ENCODE measurements around the gene SPEM2. TPM values are rescaled to one million over a fixed set of nuclear protein-coding genes. Genes with fewer than 3 reads are reported as not detected.

The SPEM2 gene
- total RNA-seq, 1 donor from 2014 or later = not detected

DNA sequence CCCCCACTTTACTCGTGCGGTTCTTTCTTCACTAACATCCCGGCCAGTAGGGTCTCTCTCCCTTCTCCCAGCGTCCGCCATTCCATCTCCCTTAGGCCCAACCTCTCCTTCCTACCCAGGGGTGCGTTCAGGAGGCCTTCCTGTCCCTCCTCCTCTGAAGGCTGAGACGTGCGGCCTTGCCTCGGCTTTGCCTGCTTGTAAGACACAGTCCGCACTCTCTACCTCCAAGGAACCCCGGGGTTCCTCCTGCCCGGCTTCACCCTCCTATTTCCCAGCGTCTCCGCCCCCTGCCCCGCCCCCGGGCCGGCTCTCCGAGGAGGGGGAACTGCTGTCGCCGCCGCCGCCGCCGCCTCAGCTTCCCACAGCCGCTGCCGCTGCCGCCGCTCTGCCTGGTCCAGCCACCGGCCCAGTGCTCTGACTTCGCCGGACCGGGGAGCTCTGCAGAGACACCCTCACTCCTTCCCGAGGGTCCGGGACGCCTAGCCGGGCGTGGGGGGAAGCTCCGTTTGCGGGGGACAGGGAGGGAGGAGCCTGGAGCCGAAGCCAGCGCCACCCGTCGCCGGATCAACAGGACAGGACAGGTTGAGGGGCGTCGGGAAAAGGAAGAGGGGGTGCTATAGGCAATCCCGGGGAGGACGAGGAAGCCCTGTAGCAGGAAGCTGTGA, 12.7 kb downstream of the SPEM2 start:
- TF ChIP-seq, protein P1, sequence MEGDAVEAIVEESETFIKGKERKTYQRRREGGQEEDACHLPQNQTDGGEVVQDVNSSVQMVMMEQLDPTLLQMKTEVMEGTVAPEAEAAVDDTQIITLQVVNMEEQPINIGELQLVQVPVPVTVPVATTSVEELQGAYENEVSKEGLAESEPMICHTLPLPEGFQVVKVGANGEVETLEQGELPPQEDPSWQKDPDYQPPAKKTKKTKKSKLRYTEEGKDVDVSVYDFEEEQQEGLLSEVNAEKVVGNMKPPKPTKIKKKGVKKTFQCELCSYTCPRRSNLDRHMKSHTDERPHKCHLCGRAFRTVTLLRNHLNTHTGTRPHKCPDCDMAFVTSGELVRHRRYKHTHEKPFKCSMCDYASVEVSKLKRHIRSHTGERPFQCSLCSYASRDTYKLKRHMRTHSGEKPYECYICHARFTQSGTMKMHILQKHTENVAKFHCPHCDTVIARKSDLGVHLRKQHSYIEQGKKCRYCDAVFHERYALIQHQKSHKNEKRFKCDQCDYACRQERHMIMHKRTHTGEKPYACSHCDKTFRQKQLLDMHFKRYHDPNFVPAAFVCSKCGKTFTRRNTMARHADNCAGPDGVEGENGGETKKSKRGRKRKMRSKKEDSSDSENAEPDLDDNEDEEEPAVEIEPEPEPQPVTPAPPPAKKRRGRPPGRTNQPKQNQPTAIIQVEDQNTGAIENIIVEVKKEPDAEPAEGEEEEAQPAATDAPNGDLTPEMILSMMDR (IDR thresholded peaks at IDR 0.05) = no peak
- TF ChIP-seq EZH2 (IDR thresholded peaks at IDR 0.05) (peak; percentile 90), EZH2phosphoT487 (IDR thresholded peaks at IDR 0.05) (peak; percentile 84)
- peak overlapping the region; percentile 89 for H3K4me3 Mint-ChIP-seq
- Histone ChIP-seq H2AFZ (replicated peaks) (peak overlapping the region; percentile 84), H3F3A (ENCODE audit: low read depth) (peaks cover 43% of the 10 kb centered on the region), H3K27me3 (peaks cover 61% of the 10 kb centered on the region), H3K4me1 (peaks cover 20% of the 10 kb centered on the region), H3K36me3 (no peaks in the 10 kb centered on the region), H3K9me3 (ENCODE audit: low read depth) (no peaks in the 10 kb centered on the region), H4K20me1 (ENCODE audit: low read depth) (no peaks in the 10 kb centered on the region), H3K9ac (no peak overlapping the region), H3K27ac (no peak overlapping the region), H3K4me2 (peak overlapping the region; percentile 93), H3K4me3 (peak overlapping the region; percentile 74), H3K79me2 (ENCODE audit: low read depth) (no peaks in the 10 kb centered on the region)
- DNase-seq (ENCODE audit: low spot score) = peak; percentile 88
- H3K36me3 Mint-ChIP-seq = no peaks in the 10 kb centered on the region
- peaks cover 44% of the 10 kb centered on the region for H3K4me1 Mint-ChIP-seq
- H3K9me3 Mint-ChIP-seq = no peaks in the 10 kb centered on the region
- peaks cover 38% of the 10 kb centered on the region for H3K27me3 Mint-ChIP-seq (ENCODE audit: insufficient read depth, low read depth)
- peak overlapping the region; percentile 42 for H3K27ac Mint-ChIP-seq

DNA sequence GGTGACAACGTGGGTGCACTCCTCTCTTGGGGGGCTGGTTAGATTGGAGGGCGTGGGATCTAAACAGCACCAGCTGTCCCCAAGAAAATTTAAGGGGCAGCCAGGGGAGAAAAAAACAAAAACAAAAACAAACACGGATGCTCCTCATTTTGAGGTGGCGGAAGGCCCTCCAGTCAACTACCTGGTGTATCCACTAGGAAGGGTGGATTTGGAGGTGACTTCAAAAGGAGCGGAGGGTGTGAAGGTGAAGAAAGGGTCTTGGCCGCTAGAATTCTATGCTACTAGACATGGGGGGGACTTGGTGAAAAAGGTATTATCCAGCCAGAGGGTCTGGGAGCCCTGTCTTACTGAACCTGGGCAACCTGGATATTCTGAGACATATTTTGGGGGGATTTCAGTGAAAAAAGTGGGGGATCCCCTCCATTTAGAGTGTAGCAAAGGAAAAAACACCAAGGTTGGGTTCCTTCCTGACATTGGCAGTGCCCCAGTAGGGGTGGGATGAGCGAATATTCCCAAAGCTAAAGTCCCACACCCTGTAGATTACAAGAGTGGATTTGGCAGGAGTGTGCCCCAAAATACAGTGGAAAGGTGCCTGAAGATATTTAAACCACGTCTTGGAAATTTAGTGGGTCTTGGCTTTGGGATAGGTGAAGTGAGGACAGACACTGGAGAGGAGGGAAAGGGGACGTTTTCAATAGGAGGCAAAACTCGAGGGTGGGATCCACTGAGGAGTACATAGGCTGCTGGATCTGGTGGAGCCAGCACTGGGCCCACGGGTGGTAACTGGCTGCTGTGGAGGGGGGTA, 13.4 kb downstream of the SPEM2 start:
- Mint-ChIP-seq H3K9me3 (no peaks in the 10 kb centered on the region), H3K27ac (peak overlapping the region; percentile 60), H3K36me3 (no peaks in the 10 kb centered on the region), H3K4me1 (peaks cover 46% of the 10 kb centered on the region), H3K4me3 (peak overlapping the region; percentile 89), H3K27me3 (ENCODE audit: insufficient read depth, low read depth) (peaks cover 38% of the 10 kb centered on the region)
- Histone ChIP-seq H2AFZ (replicated peaks) (no peak overlapping the region), H3K36me3 (no peaks in the 10 kb centered on the region), H3K4me2 (peak overlapping the region; percentile 93), H3K9me3 (ENCODE audit: low read depth) (no peaks in the 10 kb centered on the region), H3K4me3 (peak overlapping the region; percentile 74), H3K27me3 (peaks cover 62% of the 10 kb centered on the region), H3K27ac (no peak overlapping the region), H3K9ac (no peak overlapping the region), H3F3A (ENCODE audit: low read depth) (peaks cover 43% of the 10 kb centered on the region), H3K4me1 (peaks cover 20% of the 10 kb centered on the region), H4K20me1 (ENCODE audit: low read depth) (no peaks in the 10 kb centered on the region), H3K79me2 (ENCODE audit: low read depth) (no peaks in the 10 kb centered on the region)
- no peak for DNase-seq (ENCODE audit: low spot score)
- TF ChIP-seq EZH2 (IDR thresholded peaks at IDR 0.05) = peak; percentile 80
- peak; percentile 79 for TF ChIP-seq EZH2phosphoT487 (IDR thresholded peaks at IDR 0.05)
- TF ChIP-seq, protein P1 (IDR thresholded peaks at IDR 0.05) = no peak

DNA sequence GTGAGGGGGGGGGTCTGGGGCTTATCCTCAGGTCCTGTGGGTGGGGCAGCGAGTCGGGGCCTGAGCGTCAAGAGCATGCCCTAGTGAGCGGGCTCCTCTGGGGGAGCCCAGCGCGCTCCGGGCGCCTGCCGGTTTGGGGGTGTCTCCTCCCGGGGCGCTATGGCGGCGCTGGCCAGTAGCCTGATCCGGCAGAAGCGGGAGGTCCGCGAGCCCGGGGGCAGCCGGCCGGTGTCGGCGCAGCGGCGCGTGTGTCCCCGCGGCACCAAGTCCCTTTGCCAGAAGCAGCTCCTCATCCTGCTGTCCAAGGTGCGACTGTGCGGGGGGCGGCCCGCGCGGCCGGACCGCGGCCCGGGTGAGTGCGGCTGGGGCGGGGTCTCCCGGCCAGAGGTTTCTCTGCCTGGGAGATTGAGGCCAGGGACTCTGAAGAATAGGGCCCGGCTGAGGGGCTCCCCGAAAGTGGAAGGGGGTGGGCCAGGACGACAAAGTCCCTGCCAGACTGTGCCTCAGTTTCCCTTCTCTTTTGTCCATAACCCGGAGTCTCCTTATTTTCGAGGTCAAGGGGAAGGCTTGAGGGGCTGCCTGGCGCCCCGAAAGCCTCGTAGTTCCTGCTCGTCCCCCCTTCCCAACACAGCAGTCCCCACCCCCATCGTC, 14.2 kb downstream of the SPEM2 start, which contains the start of gene FGF11:
FGF11 (plus strand) TSS at position 51 of the 651 bp plus-strand sequence; CDS start at position 160, 109 bp downstream.
- Histone ChIP-seq H3K27ac (no peak within 1 kb of the TSS), H3K4me3 (peak within 1 kb of the TSS; percentile 74), H2AFZ (replicated peaks) (peak within 1 kb of the TSS; percentile 84), H3K36me3 (no peaks in the 10 kb centered on the region), H3K4me2 (peak within 1 kb of the TSS; percentile 93), H3K27me3 (peaks cover 69% of the 10 kb centered on the region), H3K4me1 (peaks cover 24% of the 10 kb centered on the region), H4K20me1 (ENCODE audit: low read depth) (no peaks in the 10 kb centered on the region), H3K9ac (peak within 1 kb of the TSS; percentile 53), H3K79me2 (ENCODE audit: low read depth) (no peaks in the 10 kb centered on the region), H3K9me3 (ENCODE audit: low read depth) (no peaks in the 10 kb centered on the region), H3F3A (ENCODE audit: low read depth) (peaks cover 50% of the 10 kb centered on the region)
- TF ChIP-seq EZH2phosphoT487 (IDR thresholded peaks at IDR 0.05) (peak; percentile 50), EZH2 (IDR thresholded peaks at IDR 0.05) (peak; percentile 19)
- TF ChIP-seq, protein P1 (IDR thresholded peaks at IDR 0.05) = no peak
- Mint-ChIP-seq H3K4me3 (peak within 1 kb of the TSS; percentile 96), H3K9me3 (no peaks in the 10 kb centered on the region), H3K27me3 (ENCODE audit: insufficient read depth, low read depth) (peaks cover 38% of the 10 kb centered on the region), H3K4me1 (peaks cover 51% of the 10 kb centered on the region), H3K36me3 (no peaks in the 10 kb centered on the region), H3K27ac (peak within 1 kb of the TSS; percentile 99)
- DNase-seq (ENCODE audit: low spot score) = peak; percentile 56

Data from neural progenitor cell (in vitro differentiated cells).